ENCODE results near the gene GSTM5. TPM values are rescaled to one million over a fixed set of nuclear protein-coding genes. Genes with fewer than 3 reads are reported as not detected.

GSTM5 gene
- polyA plus RNA-seq, 3 donors: not detected

- H3K36me3 ChIP-seq (replicated peaks in 1 of 2; ENCODE audit: control insufficient read depth in 1 of 2, insufficient read depth in 2 of 2, low read length in 2 of 2): no peaks in the 10 kb centered on the region
- no peak overlapping the region for H3K27ac ChIP-seq (ENCODE audit: low read depth in 1 of 2, low read length in 2 of 2)
- H3K27ac Mint-ChIP-seq: no peak overlapping the region
- peaks cover 0 to 3% (median 2%) of the 10 kb centered on the region in 3 donors for H3K27me3 Mint-ChIP-seq (ENCODE audit: low read depth in 3 of 3)
- H3K27me3 ChIP-seq (ENCODE audit: control insufficient read depth in 2 of 2, insufficient read depth in 2 of 2, low read length in 2 of 2): no peaks in the 10 kb centered on the region
- intact Hi-C loops (cut with micrococcal nuclease): no loop called here
- peaks cover 7% of the 10 kb centered on the region for H3K4me1 Mint-ChIP-seq
- H2AFZ ChIP-seq (ENCODE audit: insufficient read depth, low read depth, low read length, poor library complexity, severe bottlenecking): no peak overlapping the region
- no peaks in the 10 kb centered on the region for H4K20me1 ChIP-seq (ENCODE audit: insufficient read depth, low read length)
- H3K9me3 ChIP-seq (replicated peaks in 1 of 2; ENCODE audit: control insufficient read depth in 1 of 2, insufficient read depth in 1 of 2, low read length in 2 of 2): no peaks in the 10 kb centered on the region
- no peak overlapping the region for H3K9ac ChIP-seq (ENCODE audit: insufficient read depth, low read length, poor library complexity, severe bottlenecking)
- no peak overlapping the region for H3K4me3 Mint-ChIP-seq
- peaks cover 0 to 2% (median 0%) of the 10 kb centered on the region in 7 donors for H3K9me3 Mint-ChIP-seq
- no peak overlapping the region for H3K4me2 ChIP-seq (replicated peaks; ENCODE audit: extremely low read depth, low read length, poor library complexity, severe bottlenecking)
- TF ChIP-seq CTCF (IDR thresholded peaks at IDR 0.05): no peak
- DNase-seq: no peak
- H3K79me2 ChIP-seq (ENCODE audit: insufficient read depth, low read length): no peaks in the 10 kb centered on the region
- no peak overlapping the region for H3K4me3 ChIP-seq (replicated peaks in 1 of 3; ENCODE audit: low read depth in 2 of 3, low read length in 3 of 3)
- no peaks in the 10 kb centered on the region for H3K36me3 Mint-ChIP-seq
- 20% methylated on average over 1 of the region's 5 CpGs for WGBS (ENCODE audit: insufficient coverage)
- H3K4me1 ChIP-seq (ENCODE audit: control insufficient read depth in 1 of 2, insufficient read depth in 2 of 2, low read length in 2 of 2): no peaks in the 10 kb centered on the region
Observed at GRCh38 chr1:109719337-109719837, 7.3 kb downstream of the GSTM5 start.

- Mint-ChIP-seq H3K9me3 (peaks cover 0 to 5% (median 0%) of the 10 kb centered on the region in 7 donors), H3K4me1 (peaks cover 7% of the 10 kb centered on the region), H3K4me3 (no peak overlapping the region), H3K27me3 (ENCODE audit: low read depth in 3 of 3) (peaks cover 0 to 3% (median 2%) of the 10 kb centered on the region in 3 donors), H3K36me3 (no peaks in the 10 kb centered on the region), H3K27ac (peak overlapping the region in 1 of 7 donors; percentile 11)
- no peaks in the 10 kb centered on the region for H3K4me1 ChIP-seq (ENCODE audit: control insufficient read depth in 1 of 2, insufficient read depth in 2 of 2, low read length in 2 of 2)
- intact Hi-C loops (cut with micrococcal nuclease): no loop called here
- no peaks in the 10 kb centered on the region for H3K27me3 ChIP-seq (ENCODE audit: control insufficient read depth in 2 of 2, insufficient read depth in 2 of 2, low read length in 2 of 2)
- DNase-seq: peak in 1 of 3 donors; percentile 9
- H3K4me3 ChIP-seq (replicated peaks in 1 of 3; ENCODE audit: low read depth in 2 of 3, low read length in 3 of 3): no peak overlapping the region
- H2AFZ ChIP-seq (ENCODE audit: insufficient read depth, low read depth, low read length, poor library complexity, severe bottlenecking): no peak overlapping the region
- TF ChIP-seq CTCF (IDR thresholded peaks at IDR 0.05): no peak
- H3K4me2 ChIP-seq (replicated peaks; ENCODE audit: extremely low read depth, low read length, poor library complexity, severe bottlenecking): no peak overlapping the region
- no peaks in the 10 kb centered on the region for H3K9me3 ChIP-seq (replicated peaks in 1 of 2; ENCODE audit: control insufficient read depth in 1 of 2, insufficient read depth in 1 of 2, low read length in 2 of 2)
- H3K9ac ChIP-seq (ENCODE audit: insufficient read depth, low read length, poor library complexity, severe bottlenecking): no peak overlapping the region
- H4K20me1 ChIP-seq (ENCODE audit: insufficient read depth, low read length): no peaks in the 10 kb centered on the region
- WGBS (ENCODE audit: insufficient coverage): 56% methylated on average over 3 of the region's 5 CpGs
- H3K79me2 ChIP-seq (ENCODE audit: insufficient read depth, low read length): no peaks in the 10 kb centered on the region
- H3K27ac ChIP-seq (ENCODE audit: low read depth in 1 of 2, low read length in 2 of 2): no peak overlapping the region
- no peaks in the 10 kb centered on the region for H3K36me3 ChIP-seq (replicated peaks in 1 of 2; ENCODE audit: control insufficient read depth in 1 of 2, insufficient read depth in 2 of 2, low read length in 2 of 2)
Observed at GRCh38 chr1:109721042-109721441, 9.0 kb downstream of the GSTM5 start.

All from CD14-positive monocyte (primary cell).